Adrenal gland (tissue), 5 donors: Measurements from ENCODE around the gene LARP1.

ENCODE experiments used
- POLR2A ChIP-seq, 2 donors: fragments of 450-650 bp; IDR thresholded peaks; one replicate each; pipeline ENCODE4 v1.6.1; 2017; ENCODE audit warnings: antibody characterized with exemption in 2 of 2, mild to moderate bottlenecking in 2 of 2, moderate library complexity in 1 of 2
- TF ChIP-seq, protein P1 (sequence below), 6 experiments: fragments of 450-650 bp in 4 of 6; fragments of 200-600 bp in 2 of 6; sonication (generic) in 1 of 6; IDR thresholded peaks; 1 replicate in 5 of 6; 2 replicates in 1 of 6; pipeline versions ENCODE4 v1.5.1 to v1.8.0; 2016 to 2021; ENCODE audit warnings: antibody characterized with exemption in 6 of 6, mild to moderate bottlenecking in 2 of 6, moderate library complexity in 1 of 6
- donor health status: DM: no; HTN: no; CAD: no.

DNA sequence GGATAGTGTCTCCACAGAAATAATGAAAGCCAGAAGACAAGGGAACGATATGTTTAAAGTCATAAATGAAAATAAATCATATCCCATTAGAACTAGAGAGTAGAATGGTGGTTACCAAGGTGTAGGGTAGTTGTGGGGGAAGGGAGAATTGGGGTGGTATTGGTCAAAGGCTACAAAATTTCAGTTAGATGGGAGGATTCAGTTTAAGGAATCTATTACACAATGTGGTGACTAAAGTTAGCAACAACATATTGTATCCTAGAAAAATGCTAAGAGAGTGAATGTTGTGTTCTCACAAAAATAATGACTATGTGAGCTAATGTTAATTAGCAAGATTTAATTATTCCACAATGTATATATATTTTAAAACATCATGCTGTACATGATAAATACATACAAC is 27.8 kb upstream of the LARP1 start:
- no peak for TF ChIP-seq POLR2A (IDR thresholded peaks at IDR 0.05)
- TF ChIP-seq, protein P1, sequence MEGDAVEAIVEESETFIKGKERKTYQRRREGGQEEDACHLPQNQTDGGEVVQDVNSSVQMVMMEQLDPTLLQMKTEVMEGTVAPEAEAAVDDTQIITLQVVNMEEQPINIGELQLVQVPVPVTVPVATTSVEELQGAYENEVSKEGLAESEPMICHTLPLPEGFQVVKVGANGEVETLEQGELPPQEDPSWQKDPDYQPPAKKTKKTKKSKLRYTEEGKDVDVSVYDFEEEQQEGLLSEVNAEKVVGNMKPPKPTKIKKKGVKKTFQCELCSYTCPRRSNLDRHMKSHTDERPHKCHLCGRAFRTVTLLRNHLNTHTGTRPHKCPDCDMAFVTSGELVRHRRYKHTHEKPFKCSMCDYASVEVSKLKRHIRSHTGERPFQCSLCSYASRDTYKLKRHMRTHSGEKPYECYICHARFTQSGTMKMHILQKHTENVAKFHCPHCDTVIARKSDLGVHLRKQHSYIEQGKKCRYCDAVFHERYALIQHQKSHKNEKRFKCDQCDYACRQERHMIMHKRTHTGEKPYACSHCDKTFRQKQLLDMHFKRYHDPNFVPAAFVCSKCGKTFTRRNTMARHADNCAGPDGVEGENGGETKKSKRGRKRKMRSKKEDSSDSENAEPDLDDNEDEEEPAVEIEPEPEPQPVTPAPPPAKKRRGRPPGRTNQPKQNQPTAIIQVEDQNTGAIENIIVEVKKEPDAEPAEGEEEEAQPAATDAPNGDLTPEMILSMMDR (IDR thresholded peaks at IDR 0.05), result no peak
